Lower lobe of right lung (tissue), 2 donors: Measurements from ENCODE around the gene KLHL14. TPM values are rescaled to one million over a fixed set of nuclear protein-coding genes. Genes with fewer than 3 reads are reported as not detected.

Experiments
- ATAC-seq, 2 donors: fragments of 200-7000 bp; cut with Tn5 transposase; one replicate each; pipeline ENCODE4 v1.9.1; 2020 to 2022; ENCODE audit warnings: mild to moderate bottlenecking in 2 of 2, moderate library complexity in 2 of 2
- DNase-seq: peaks from one replicate; pipeline ENCODE4 v3.0.0-alpha.2; 2020
- H3K27ac ChIP-seq: fragments of 200-600 bp; one replicate; pipeline ENCODE4 v1.8.0; 2022
- H3K27me3 ChIP-seq: fragments of 200-600 bp; one replicate; pipeline ENCODE4 v1.8.0; 2022; ENCODE audit warnings: low read depth
- H3K36me3 ChIP-seq: fragments of 200-600 bp; one replicate; pipeline ENCODE4 v1.8.0; 2022; ENCODE audit warnings: mild to moderate bottlenecking
- H3K4me1 ChIP-seq: fragments of 200-600 bp; one replicate; pipeline ENCODE4 v1.8.0; 2022
- H3K4me3 ChIP-seq: fragments of 200-600 bp; one replicate; pipeline ENCODE4 v1.8.0; 2022; ENCODE audit warnings: mild to moderate bottlenecking
- H3K9me3 ChIP-seq: fragments of 200-600 bp; one replicate; pipeline ENCODE4 v1.8.0; 2022
- intact Hi-C: fragments of 100-400 bp; cut with DNase I; formaldehyde crosslinking; loops from one replicate; pipeline ENCODE4 v1.11.0; 2022
- total RNA-seq: library from RNA; stranded (reverse); fragmentation: NEBNext Ultra II Directional; extraction: Animal tissue kit (Norgen Biotek cat#: 25700); gene quantifications from one replicate; pipeline ENCODE4 v1.2.1, GENCODE V29; 2021
- TF ChIP-seq, protein P1 (sequence below): fragments of 200-600 bp; IDR thresholded peaks from one replicate; pipeline ENCODE4 v1.8.0; 2022; ENCODE audit warnings: antibody characterized with exemption, mild to moderate bottlenecking
- donor health status: DM: no; HTN: yes; CAD: no; lungs with severe emphysema.

KLHL14 gene
- total RNA-seq, 1 donor from 2014 or later, result 0.24 TPM

DNA sequence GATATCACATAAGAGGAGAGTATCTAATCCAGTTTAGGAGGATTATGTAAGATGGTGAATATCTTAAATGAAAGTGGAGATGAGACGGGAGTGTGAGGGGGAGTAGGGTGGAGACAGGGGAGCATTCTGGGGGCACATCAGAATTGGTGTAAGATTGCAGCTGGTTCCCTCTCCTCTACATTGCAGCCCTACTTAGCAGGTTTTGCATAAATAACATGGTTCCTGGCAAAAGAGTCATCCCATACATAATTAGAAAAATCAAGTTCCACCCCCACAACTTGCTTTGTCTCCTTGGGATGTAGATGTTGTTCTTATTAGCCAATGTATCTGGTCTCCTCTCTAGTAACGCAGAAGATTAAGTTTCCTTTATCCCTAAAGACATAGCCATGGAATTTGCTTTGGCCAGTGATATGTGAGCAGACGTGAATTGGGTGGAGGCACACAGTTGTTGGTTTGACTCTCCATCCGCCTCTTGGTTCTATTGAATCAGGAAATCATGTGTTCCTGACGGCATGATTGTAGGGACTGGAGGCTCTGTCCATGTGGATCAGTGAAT, 137.9 kb downstream of the KLHL14 start:
- intact Hi-C loops, result no loop called here
- Histone ChIP-seq H3K27me3 (no peaks in the 10 kb centered on the region), H3K4me1 (no peaks in the 10 kb centered on the region), H3K4me3 (no peak overlapping the region), H3K9me3 (no peaks in the 10 kb centered on the region), H3K36me3 (no peaks in the 10 kb centered on the region), H3K27ac (no peak overlapping the region)
- no peak for DNase-seq
- no peak for ATAC-seq
- TF ChIP-seq, protein P1, sequence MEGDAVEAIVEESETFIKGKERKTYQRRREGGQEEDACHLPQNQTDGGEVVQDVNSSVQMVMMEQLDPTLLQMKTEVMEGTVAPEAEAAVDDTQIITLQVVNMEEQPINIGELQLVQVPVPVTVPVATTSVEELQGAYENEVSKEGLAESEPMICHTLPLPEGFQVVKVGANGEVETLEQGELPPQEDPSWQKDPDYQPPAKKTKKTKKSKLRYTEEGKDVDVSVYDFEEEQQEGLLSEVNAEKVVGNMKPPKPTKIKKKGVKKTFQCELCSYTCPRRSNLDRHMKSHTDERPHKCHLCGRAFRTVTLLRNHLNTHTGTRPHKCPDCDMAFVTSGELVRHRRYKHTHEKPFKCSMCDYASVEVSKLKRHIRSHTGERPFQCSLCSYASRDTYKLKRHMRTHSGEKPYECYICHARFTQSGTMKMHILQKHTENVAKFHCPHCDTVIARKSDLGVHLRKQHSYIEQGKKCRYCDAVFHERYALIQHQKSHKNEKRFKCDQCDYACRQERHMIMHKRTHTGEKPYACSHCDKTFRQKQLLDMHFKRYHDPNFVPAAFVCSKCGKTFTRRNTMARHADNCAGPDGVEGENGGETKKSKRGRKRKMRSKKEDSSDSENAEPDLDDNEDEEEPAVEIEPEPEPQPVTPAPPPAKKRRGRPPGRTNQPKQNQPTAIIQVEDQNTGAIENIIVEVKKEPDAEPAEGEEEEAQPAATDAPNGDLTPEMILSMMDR, result no peak

DNA sequence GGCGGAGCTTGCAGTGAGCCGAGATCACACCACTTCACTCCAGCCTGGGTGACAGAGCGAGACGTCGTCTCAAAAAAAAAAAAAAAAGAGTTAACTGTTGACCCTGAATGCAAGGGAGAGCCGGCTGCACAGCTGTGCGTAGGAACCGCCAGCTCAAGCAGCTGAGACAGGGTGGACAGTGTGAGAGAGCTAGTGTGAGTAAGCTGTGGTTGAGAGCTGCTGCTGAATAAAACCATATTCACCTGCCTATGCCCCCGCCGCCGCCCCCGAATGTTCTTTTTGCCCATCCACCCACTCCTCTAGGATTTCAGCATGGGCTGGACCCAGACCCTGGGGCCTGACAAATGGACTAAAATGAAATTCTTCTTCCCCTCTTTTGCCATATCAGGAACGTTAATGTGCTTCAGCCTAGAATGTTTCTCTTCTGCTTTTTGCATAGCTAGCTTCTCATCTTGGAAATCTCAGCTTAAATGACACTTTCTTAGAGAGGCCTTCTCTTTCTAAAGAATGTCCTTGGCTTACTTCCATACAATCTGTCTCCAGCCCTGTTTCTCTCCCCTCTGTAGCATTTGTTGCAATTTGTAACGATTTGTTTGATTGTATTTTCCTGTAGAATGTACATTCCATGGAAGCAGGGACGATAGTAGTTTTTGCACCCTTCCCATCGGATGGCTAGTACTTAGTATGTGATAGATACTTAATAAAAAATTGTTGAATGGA, 142.7 kb downstream of the KLHL14 start:
- Histone ChIP-seq H3K4me1 (no peaks in the 10 kb centered on the region), H3K27me3 (no peaks in the 10 kb centered on the region), H3K36me3 (no peaks in the 10 kb centered on the region), H3K4me3 (no peak overlapping the region), H3K27ac (no peak overlapping the region), H3K9me3 (no peaks in the 10 kb centered on the region)
- DNase-seq (no peak), ATAC-seq (peak in 1 of 2 donors; percentile 41)
- intact Hi-C loops, result no loop called here
- TF ChIP-seq, protein P1, result no peak

DNA sequence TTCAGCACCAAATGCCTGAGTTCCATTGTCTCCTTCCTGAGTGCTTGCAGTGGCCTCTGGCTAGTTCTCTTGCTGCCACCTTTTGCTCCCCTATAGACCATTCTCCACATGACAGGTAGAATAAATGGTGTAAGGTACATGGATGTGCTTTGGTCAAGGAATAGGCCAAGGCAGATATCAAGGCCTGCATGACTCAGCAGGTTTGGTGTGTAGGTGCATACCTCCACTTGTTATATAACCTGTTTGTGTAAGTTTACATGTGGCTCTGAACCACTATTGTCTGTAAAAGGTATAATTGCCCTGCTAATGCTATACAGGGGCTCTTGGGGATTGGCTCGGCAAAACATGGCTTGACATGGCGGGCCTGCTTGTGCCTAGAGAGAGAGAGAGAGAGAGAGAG, 143.5 kb downstream of the KLHL14 start:
- Histone ChIP-seq H3K27me3 (no peaks in the 10 kb centered on the region), H3K9me3 (no peaks in the 10 kb centered on the region), H3K4me3 (no peak overlapping the region), H3K27ac (no peak overlapping the region), H3K4me1 (no peaks in the 10 kb centered on the region), H3K36me3 (no peaks in the 10 kb centered on the region)
- DNase-seq, result no peak
- TF ChIP-seq, protein P1, result no peak
- ATAC-seq, result no peak
- intact Hi-C loops, result no loop called here

DNA sequence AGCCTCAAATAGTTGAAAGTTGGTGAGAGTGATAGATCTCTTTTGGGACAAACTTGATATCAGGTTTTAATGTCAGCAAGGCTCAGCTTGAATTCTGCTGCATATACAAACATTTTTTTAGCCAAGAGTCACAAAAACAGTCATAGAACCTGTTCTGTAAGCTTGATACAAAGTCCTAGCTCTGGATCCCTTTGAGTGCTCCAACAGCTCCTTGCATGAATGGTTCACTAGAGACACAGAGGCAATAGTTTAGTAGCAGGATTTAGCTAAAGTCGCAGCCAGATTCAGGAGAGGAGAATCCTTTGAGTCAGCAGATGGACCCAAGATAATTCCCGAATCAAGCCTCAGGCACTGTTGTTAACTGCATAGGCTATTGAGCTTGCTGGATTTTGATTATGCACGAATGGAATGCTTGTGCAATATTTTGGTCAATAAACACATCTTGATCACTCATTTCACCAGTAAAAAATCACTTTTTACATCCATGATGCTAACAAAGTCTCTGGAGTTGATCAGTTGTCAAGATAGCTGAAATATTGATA, 148.6 kb downstream of the KLHL14 start:
- intact Hi-C loops, result no loop called here
- DNase-seq, result no peak

DNA sequence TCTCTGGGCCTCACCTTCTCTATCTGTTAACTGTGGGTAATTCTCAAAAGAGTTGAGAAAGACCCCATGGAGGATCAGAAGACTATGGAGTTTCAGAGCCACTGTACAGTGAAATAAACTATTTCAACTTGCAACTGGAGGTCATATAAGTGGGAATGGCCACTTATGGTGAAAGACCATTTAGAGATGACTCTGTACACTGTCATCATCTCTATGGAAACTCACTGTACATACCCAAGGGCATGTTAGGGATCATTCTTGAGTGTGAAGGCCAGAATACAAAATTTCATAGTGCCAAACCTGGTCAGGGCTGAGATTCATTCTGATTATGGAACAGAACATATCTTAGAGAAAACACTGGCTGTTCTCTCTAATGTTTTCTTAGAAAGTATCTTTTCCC, 149.3 kb downstream of the KLHL14 start:
- Histone ChIP-seq H3K4me1 (no peaks in the 10 kb centered on the region), H3K36me3 (no peaks in the 10 kb centered on the region), H3K9me3 (no peaks in the 10 kb centered on the region), H3K27ac (no peak overlapping the region), H3K4me3 (no peak overlapping the region), H3K27me3 (no peaks in the 10 kb centered on the region)
- ATAC-seq (no peak), DNase-seq (no peak)
- intact Hi-C loops, result no loop called here
- TF ChIP-seq, protein P1, result no peak

More for the DNA sequence above, 148.6 kb downstream of the KLHL14 start:
- no peak overlapping the region for H3K27ac ChIP-seq
- H3K4me1 ChIP-seq, result no peaks in the 10 kb centered on the region
- TF ChIP-seq, protein P1, result no peak
- no peaks in the 10 kb centered on the region for H3K36me3 ChIP-seq
- H3K4me3 ChIP-seq, result no peak overlapping the region
- H3K9me3 ChIP-seq, result no peaks in the 10 kb centered on the region
- H3K27me3 ChIP-seq, result no peaks in the 10 kb centered on the region
- no peak for ATAC-seq
